GM23338 (cell line): ENCODE results near the gene ABHD18.
"Not testable (repeated sequence)": the region's sequence is repeated elsewhere in the genome, so short reads cannot be mapped to it uniquely, and the experiment has no call there.

Experiments
- CTCF ChIP-seq, 2 experiments: fragments of 200-600 bp in 1 of 2; sonication (generic) in 1 of 2; conservative IDR thresholded peaks; 2 replicates each; pipeline versions ENCODE4 v1.5.1 to v1.6.1; 2016 to 2017; ENCODE audit warnings: antibody characterized with exemption in 2 of 2, low read depth in 2 of 2, mild to moderate bottlenecking in 2 of 2, moderate library complexity in 1 of 2
- EZH2 ChIP-seq: fragments of 200-600 bp; sonication (generic); IDR thresholded peaks from one replicate; pipeline ENCODE4 v1.8.0; 2017; ENCODE audit warnings: antibody characterized with exemption, mild to moderate bottlenecking, low read depth; ENCODE audit not compliant: unreplicated experiment
- REST ChIP-seq: IDR thresholded peaks from one replicate; pipeline ENCODE4 v1.6.1; 2018; ENCODE audit warnings: antibody characterized with exemption; ENCODE audit not compliant: unreplicated experiment

- TF ChIP-seq EZH2, REST: not testable (repeated sequence)
- TF ChIP-seq CTCF (conservative IDR thresholded peaks at IDR 0.05; ENCODE audit: low read depth in 2 of 2) = peak; percentile 71 to 74
Observed at GRCh38 chr4:128051229-128051628, 86.0 kb downstream of the ABHD18 start.
